Sigmoid colon (tissue), 7 donors: ENCODE results near the gene ART4. TPM values are rescaled to one million over a fixed set of nuclear protein-coding genes. Genes with fewer than 3 reads are reported as not detected.

Source experiments
- DNase-seq: peaks from one replicate; pipeline ENCODE4 v3.0.0-alpha.2; 2019
- H3K27ac ChIP-seq, 4 donors: fragments of 200-600 bp; sonication (generic); one replicate each; pipeline ENCODE4 v1.5.1; 2016 to 2019; ENCODE audit warnings: mild to moderate bottlenecking in 1 of 4
- H3K27me3 ChIP-seq, 3 donors: fragments of 200-600 bp; sonication (generic); one replicate each; pipeline ENCODE4 v1.5.1; 2019; ENCODE audit warnings: mild to moderate bottlenecking in 1 of 3
- H3K36me3 ChIP-seq, 4 donors: fragments of 200-600 bp; sonication (generic); one replicate each; pipeline ENCODE4 v1.5.1; 2016 to 2019
- H3K4me1 ChIP-seq, 4 donors: fragments of 200-600 bp; sonication (generic); one replicate each; pipeline ENCODE4 v1.5.1; 2017 to 2019
- H3K4me3 ChIP-seq, 4 donors: fragments of 200-600 bp; sonication (generic); one replicate each; pipeline ENCODE4 v1.5.1; 2017 to 2019; ENCODE audit warnings: mild to moderate bottlenecking in 2 of 4, moderate library complexity in 1 of 4
- H3K9me3 ChIP-seq, 4 donors: fragments of 200-600 bp in 3 of 4; sonication (generic) in 3 of 4; one replicate each; pipeline versions ENCODE4 v1.5.1 to v1.6.1; 2013 to 2019
- EP300 ChIP-seq, 4 donors: sonication (generic); formaldehyde crosslinking; IDR thresholded peaks; one replicate each; pipeline ENCODE4 v1.6.1; 2017; ENCODE audit warnings: antibody characterized with exemption in 4 of 4
- POLR2A ChIP-seq, 2 donors: fragments of 450-650 bp; IDR thresholded peaks; one replicate each; pipeline ENCODE4 v1.6.1; 2016; ENCODE audit warnings: antibody characterized with exemption in 2 of 2, mild to moderate bottlenecking in 2 of 2, moderate library complexity in 2 of 2
- POLR2AphosphoS5 ChIP-seq, 4 donors: sonication (generic); formaldehyde crosslinking; IDR thresholded peaks; one replicate each; pipeline ENCODE4 v1.6.1; 2017; ENCODE audit warnings: antibody characterized with exemption in 4 of 4
- WGBS, 2 donors: extraction: QIAGEN DNeasy Blood & Tissue Kit; methylation state at CpG; one replicate each; pipeline ENCODE4 v1.1.7; 2013; 5-methylcytosine and 5-hydroxymethylcytosine counted together
- intact Hi-C: fragments of 100-400 bp; cut with DNase I; formaldehyde crosslinking; loops from one replicate; pipeline ENCODE4 v1.15.1; 2023
- polyA plus RNA-seq, 3 donors: library from polyadenylated mRNA; stranded (reverse); fragments of 200-250 nt; gene quantifications; one replicate each; pipeline ENCODE4 v1.2.3, GENCODE V29; 2013
- total RNA-seq, 4 donors: library from RNA; depleted of rRNA; stranded (reverse); fragments of >200 nt; gene quantifications; one replicate each; pipeline ENCODE4 v1.1.0, GENCODE V29; 2016
- TF ChIP-seq, protein P1 (sequence below), 4 experiments: fragments of 450-650 bp in 3 of 4; fragments of 200-600 bp in 1 of 4; IDR thresholded peaks; one replicate each; pipeline ENCODE4 v1.5.1; 2016 to 2019; ENCODE audit warnings: antibody characterized with exemption in 4 of 4, mild to moderate bottlenecking in 3 of 4, moderate library complexity in 2 of 4
- donor health status: healthy with polysubstance abuse.
- donor health status: Bipolar disorder and iron deficiency.
- donor health status: healthy.

ART4 gene, protein sequence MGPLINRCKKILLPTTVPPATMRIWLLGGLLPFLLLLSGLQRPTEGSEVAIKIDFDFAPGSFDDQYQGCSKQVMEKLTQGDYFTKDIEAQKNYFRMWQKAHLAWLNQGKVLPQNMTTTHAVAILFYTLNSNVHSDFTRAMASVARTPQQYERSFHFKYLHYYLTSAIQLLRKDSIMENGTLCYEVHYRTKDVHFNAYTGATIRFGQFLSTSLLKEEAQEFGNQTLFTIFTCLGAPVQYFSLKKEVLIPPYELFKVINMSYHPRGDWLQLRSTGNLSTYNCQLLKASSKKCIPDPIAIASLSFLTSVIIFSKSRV
- total RNA-seq, result 1 to 10 TPM in 2 of 4 donors, under 1 TPM in 2; 0.27 to 3.1 (median 1.2) TPM
- under 1 TPM in 2 of 3 donors, not detected in 1; 0.36 to 0.60 TPM for polyA plus RNA-seq

DNA sequence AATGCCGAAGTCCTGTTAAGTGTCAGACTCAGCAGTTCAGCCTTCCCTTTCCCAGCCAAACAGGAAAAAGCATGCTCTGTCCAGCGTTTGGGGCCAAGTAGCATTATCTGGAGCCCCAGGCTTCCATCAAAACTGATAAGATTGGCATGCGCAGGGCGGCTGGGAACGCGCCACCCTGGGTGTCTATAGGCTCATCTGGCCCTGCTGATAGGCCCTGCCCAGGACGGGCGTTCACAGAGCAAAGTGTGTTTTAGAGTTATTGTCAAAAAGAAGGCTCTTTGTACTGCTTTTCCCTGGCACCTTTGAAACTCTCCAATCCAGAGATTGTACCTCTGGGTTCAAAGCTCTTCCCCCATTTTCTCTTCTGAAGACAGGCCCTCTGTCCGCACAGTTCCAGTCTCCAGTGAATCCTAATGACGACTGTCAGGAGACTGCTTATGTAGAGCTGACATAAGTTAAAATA is at the start of gene ART4:
Gene ART4 (minus strand): TSS at position 102 of the 463 bp plus-strand sequence. CDS start 413 bp downstream, outside the sequence.
- intact Hi-C loops, result loop anchor here (2.0 to 10.0 kb wide), 4 partner anchors 49 to 741 kb away; no protein-coding TSS in a partner anchor
- H3K4me3 ChIP-seq, result no peak within 1 kb of the TSS
- H3K9me3 ChIP-seq, result no peaks in the 10 kb centered on the region
- peak within 1 kb of the TSS; percentile 58 to 65 (median 60) for H3K27ac ChIP-seq
- TF ChIP-seq POLR2A (IDR thresholded peaks at IDR 0.05) (no peak), POLR2AphosphoS5 (IDR thresholded peaks at IDR 0.05) (no peak), EP300 (IDR thresholded peaks at IDR 0.05) (no peak)
- TF ChIP-seq, protein P1, sequence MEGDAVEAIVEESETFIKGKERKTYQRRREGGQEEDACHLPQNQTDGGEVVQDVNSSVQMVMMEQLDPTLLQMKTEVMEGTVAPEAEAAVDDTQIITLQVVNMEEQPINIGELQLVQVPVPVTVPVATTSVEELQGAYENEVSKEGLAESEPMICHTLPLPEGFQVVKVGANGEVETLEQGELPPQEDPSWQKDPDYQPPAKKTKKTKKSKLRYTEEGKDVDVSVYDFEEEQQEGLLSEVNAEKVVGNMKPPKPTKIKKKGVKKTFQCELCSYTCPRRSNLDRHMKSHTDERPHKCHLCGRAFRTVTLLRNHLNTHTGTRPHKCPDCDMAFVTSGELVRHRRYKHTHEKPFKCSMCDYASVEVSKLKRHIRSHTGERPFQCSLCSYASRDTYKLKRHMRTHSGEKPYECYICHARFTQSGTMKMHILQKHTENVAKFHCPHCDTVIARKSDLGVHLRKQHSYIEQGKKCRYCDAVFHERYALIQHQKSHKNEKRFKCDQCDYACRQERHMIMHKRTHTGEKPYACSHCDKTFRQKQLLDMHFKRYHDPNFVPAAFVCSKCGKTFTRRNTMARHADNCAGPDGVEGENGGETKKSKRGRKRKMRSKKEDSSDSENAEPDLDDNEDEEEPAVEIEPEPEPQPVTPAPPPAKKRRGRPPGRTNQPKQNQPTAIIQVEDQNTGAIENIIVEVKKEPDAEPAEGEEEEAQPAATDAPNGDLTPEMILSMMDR (IDR thresholded peaks at IDR 0.05), result no peak
- no peaks in the 10 kb centered on the region for H3K36me3 ChIP-seq
- DNase-seq, result no peak
- no peaks in the 10 kb centered on the region for H3K27me3 ChIP-seq
- 81 to 85% methylated on average over 10 of the region's 10 CpGs for WGBS, 2 donors
- peaks cover 0 to 35% (median 29%) of the 10 kb centered on the region in 4 donors for H3K4me1 ChIP-seq

DNA sequence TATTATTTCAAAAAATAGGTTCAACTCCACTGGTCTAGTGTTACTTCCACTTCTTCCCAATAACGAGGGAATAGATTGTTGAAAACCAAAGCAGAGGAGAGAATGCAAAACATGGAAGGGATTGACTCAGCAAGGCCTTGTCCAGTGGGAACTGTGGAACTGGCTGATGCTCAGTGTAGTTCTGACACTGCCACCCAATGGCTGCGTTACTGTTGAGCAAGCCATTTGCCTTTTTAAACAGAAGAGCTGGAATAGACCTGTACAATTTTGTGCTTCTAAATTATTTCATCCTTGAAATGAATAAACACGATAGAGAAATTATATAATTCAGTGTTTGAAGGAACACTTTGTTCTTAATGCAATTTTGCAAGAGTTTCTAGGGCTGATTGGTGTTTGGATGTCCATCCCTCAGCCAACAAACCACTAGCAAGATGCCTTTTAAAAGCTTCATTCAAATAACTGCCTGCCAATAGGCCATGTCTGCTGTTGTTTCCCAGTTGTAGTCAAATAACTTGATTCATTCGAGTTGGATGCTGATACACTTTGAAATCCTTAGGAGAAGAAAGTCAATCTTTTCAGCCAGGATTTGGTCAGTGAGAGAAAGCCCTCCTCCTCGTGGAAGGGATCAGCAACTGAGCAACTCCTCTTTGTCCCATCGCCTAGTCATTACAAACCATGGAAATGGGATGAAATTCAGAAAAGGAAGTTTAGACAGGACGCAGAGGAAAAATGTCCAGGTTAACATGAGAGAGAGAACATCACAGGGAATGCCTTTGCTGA is 49.6 kb upstream of the ART4 start:
- H3K4me3 ChIP-seq, result no peak overlapping the region
- 78 to 83% methylated on average over 7 of the region's 7 CpGs for WGBS, 2 donors
- TF ChIP-seq, protein P1 (IDR thresholded peaks at IDR 0.05), result no peak
- no peak for TF ChIP-seq POLR2A (IDR thresholded peaks at IDR 0.05)
- peak in 3 of 4 donors; percentile 18 to 42 (median 38) for TF ChIP-seq POLR2AphosphoS5 (IDR thresholded peaks at IDR 0.05)
- TF ChIP-seq EP300 (IDR thresholded peaks at IDR 0.05), result no peak
- H3K27ac ChIP-seq, result peak overlapping the region; percentile 55 to 73 (median 67)
- no peaks in the 10 kb centered on the region for H3K36me3 ChIP-seq
- H3K9me3 ChIP-seq, result no peaks in the 10 kb centered on the region
- H3K27me3 ChIP-seq, result no peaks in the 10 kb centered on the region
- intact Hi-C loops, result loop anchor here (2.0 kb wide), 1 partner anchor 50 kb away; the partner anchor contains the start of gene ART4
- H3K4me1 ChIP-seq, result peaks cover 0 to 11% (median 8%) of the 10 kb centered on the region in 4 donors
- DNase-seq, result peak; percentile 92

DNA sequence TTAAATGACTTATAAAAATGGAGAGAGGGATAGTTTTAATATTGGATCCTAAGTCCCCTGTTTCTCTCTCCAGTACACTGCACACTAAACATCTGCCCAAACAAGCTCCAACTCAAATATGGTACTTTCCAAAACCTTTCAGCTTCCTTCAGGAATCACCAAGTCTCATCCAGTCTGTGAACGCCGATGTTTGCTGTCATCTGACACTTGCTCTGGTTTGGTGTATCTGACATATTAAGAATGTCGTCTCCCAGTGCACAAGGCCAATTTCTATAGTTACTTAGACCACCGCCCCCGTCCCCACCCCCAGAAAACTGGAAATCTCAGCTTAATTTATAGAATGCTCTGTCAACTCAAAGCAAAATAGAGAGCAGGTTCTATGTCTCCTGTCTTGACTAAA is 47.4 kb upstream of the ART4 start:
- WGBS, 2 donors, result 80 to 84% methylated on average over 5 of the region's 5 CpGs
- H3K27ac ChIP-seq, result no peak overlapping the region
- H3K4me1 ChIP-seq, result peaks cover 0 to 9% (median 6%) of the 10 kb centered on the region in 4 donors

DNA sequence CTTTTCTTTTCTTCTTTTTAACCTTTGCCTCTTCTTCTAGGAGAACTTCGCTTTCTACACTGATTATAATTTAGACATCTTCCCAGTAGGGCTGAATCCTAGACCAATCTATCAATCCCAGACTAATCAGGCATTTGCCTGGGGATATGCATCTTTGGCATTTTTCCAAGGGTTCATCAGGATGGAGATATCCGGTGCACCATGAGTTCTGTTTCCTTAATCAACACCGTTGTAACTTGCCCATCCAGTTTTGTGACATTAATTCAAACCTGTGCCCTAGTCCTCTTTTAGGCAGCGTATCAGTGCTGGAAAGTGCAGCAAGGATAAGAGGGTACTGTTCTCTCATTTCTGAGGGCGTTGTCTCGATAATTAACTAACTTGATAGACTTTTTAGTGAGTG is 42.9 kb upstream of the ART4 start:
- Histone ChIP-seq H3K27me3 (no peaks in the 10 kb centered on the region), H3K27ac (peak overlapping the region; percentile 82 to 87 (median 82)), H3K4me3 (peak overlapping the region in 2 of 4 donors; percentile 50 to 52), H3K4me1 (peaks cover 0 to 16% (median 13%) of the 10 kb centered on the region in 4 donors), H3K9me3 (no peaks in the 10 kb centered on the region), H3K36me3 (peaks cover 0 to 18% (median 5%) of the 10 kb centered on the region in 4 donors)
- WGBS, 2 donors, result 42 to 72% methylated on average over 6 of the region's 6 CpGs
- TF ChIP-seq EP300 (IDR thresholded peaks at IDR 0.05), result no peak
- no peak for TF ChIP-seq POLR2A (IDR thresholded peaks at IDR 0.05)
- TF ChIP-seq, protein P1 (IDR thresholded peaks at IDR 0.05), result no peak
- no peak for TF ChIP-seq POLR2AphosphoS5 (IDR thresholded peaks at IDR 0.05)
- intact Hi-C loops, result loop anchor here (5.0 to 10.0 kb wide), 3 partner anchors 61 to 336 kb away; partner anchors contain the start of gene RERG
- no peak for DNase-seq

More for the DNA sequence above, 47.4 kb upstream of the ART4 start:
- intact Hi-C loops, result no loop called here
- Histone ChIP-seq H3K36me3 (no peaks in the 10 kb centered on the region), H3K27me3 (no peaks in the 10 kb centered on the region), H3K9me3 (no peaks in the 10 kb centered on the region), H3K4me3 (no peak overlapping the region)
- TF ChIP-seq POLR2AphosphoS5 (IDR thresholded peaks at IDR 0.05) (no peak), EP300 (IDR thresholded peaks at IDR 0.05) (no peak), POLR2A (IDR thresholded peaks at IDR 0.05) (no peak)
- TF ChIP-seq, protein P1 (IDR thresholded peaks at IDR 0.05), result no peak
- DNase-seq, result no peak
